GM23338 (cell line): ENCODE data around the gene RIC1.

Experiments
- CREB1 ChIP-seq: fragments of 250-450 bp; sonication (Bioruptor Pico); IDR thresholded peaks from 2 replicates; pipeline ENCODE4 v1.5.0; 2020; ENCODE audit warnings: low read depth, mild to moderate bottlenecking, moderate library complexity
- EZH2 ChIP-seq: fragments of 200-600 bp; sonication (generic); IDR thresholded peaks from one replicate; pipeline ENCODE4 v1.8.0; 2017; ENCODE audit warnings: antibody characterized with exemption, mild to moderate bottlenecking, low read depth; ENCODE audit not compliant: unreplicated experiment
- EZH2phosphoT487 ChIP-seq: fragments of 200-600 bp; sonication (generic); IDR thresholded peaks from one replicate; pipeline ENCODE4 v1.8.1; 2018; ENCODE audit warnings: antibody characterized with exemption; ENCODE audit not compliant: unreplicated experiment
- JUNB ChIP-seq: IDR thresholded peaks from one replicate; pipeline ENCODE4 v1.6.1; 2016; ENCODE audit warnings: antibody characterized with exemption; ENCODE audit not compliant: unreplicated experiment
- NANOG ChIP-seq: IDR thresholded peaks from 2 replicates; pipeline ENCODE4 v1.6.1; 2016; ENCODE audit warnings: antibody characterized with exemption, borderline replicate concordance
- POLR2AphosphoS5 ChIP-seq: IDR thresholded peaks from 2 replicates; pipeline ENCODE4 v1.6.1; 2016; ENCODE audit warnings: antibody characterized with exemption, low read depth
- STAT1 ChIP-seq: IDR thresholded peaks from one replicate; pipeline ENCODE4 v1.6.1; 2016; ENCODE audit warnings: antibody characterized with exemption; ENCODE audit not compliant: unreplicated experiment
- ZNF331 ChIP-seq: fragments of 250-450 bp; sonication (Bioruptor Pico); IDR thresholded peaks from 2 replicates; pipeline ENCODE4 v1.5.0; 2020; ENCODE audit warnings: low read depth, mild to moderate bottlenecking, moderate library complexity
- TF ChIP-seq, protein P1 (sequence below), 2 experiments: fragments of 200-600 bp in 1 of 2; sonication (generic) in 1 of 2; conservative IDR thresholded peaks; 2 replicates each; pipeline versions ENCODE4 v1.5.1 to v1.6.1; 2016 to 2017; ENCODE audit warnings: antibody characterized with exemption in 2 of 2, low read depth in 2 of 2, mild to moderate bottlenecking in 2 of 2, moderate library complexity in 1 of 2
- TF ChIP-seq, protein P2 (sequence below): IDR thresholded peaks from 2 replicates; pipeline ENCODE4 v1.6.1; 2016; ENCODE audit warnings: antibody characterized with exemption
- TF ChIP-seq, protein P3 (sequence below): IDR thresholded peaks from one replicate; pipeline ENCODE4 v1.6.1; 2018; ENCODE audit warnings: antibody characterized with exemption; ENCODE audit not compliant: unreplicated experiment
- TF ChIP-seq, protein P4 (sequence below): fragments of 250-450 bp; sonication (Bioruptor Pico); IDR thresholded peaks from 2 replicates; pipeline ENCODE4 v1.5.0; 2020; ENCODE audit warnings: mild to moderate bottlenecking, moderate library complexity

DNA sequence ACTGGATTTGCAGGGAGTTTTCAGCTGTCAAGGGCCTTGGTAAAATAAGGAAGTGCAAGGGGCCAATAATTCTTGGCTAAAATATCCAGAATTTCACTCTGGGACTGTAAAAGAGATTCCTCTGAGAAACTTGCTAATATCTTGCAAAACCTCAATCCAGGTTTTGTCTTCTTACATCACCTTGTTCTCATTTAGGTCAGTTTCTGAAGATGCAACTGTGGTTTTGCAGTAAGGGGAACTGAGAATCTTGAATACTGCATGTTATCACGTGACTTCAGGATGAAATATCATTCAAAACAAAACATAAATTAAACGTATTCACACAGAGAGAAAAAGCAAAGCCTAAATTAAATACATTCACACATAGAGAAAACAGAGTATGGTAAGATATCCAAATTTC is 35.0 kb upstream of the RIC1 start:
- TF ChIP-seq, protein P1, sequence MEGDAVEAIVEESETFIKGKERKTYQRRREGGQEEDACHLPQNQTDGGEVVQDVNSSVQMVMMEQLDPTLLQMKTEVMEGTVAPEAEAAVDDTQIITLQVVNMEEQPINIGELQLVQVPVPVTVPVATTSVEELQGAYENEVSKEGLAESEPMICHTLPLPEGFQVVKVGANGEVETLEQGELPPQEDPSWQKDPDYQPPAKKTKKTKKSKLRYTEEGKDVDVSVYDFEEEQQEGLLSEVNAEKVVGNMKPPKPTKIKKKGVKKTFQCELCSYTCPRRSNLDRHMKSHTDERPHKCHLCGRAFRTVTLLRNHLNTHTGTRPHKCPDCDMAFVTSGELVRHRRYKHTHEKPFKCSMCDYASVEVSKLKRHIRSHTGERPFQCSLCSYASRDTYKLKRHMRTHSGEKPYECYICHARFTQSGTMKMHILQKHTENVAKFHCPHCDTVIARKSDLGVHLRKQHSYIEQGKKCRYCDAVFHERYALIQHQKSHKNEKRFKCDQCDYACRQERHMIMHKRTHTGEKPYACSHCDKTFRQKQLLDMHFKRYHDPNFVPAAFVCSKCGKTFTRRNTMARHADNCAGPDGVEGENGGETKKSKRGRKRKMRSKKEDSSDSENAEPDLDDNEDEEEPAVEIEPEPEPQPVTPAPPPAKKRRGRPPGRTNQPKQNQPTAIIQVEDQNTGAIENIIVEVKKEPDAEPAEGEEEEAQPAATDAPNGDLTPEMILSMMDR (conservative IDR thresholded peaks at IDR 0.05; ENCODE audit: low read depth in 2 of 2): no peak
- TF ChIP-seq EZH2 (no peak), CREB1 (CRISPR knock-in tag) (no peak), STAT1 (no peak), EZH2phosphoT487 (no peak), POLR2AphosphoS5 (no peak), JUNB (no peak), NANOG (no peak), ZNF331 (CRISPR knock-in tag) (no peak)
- TF ChIP-seq, protein P2, sequence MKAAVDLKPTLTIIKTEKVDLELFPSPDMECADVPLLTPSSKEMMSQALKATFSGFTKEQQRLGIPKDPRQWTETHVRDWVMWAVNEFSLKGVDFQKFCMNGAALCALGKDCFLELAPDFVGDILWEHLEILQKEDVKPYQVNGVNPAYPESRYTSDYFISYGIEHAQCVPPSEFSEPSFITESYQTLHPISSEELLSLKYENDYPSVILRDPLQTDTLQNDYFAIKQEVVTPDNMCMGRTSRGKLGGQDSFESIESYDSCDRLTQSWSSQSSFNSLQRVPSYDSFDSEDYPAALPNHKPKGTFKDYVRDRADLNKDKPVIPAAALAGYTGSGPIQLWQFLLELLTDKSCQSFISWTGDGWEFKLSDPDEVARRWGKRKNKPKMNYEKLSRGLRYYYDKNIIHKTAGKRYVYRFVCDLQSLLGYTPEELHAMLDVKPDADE: no peak
- TF ChIP-seq, protein P3, sequence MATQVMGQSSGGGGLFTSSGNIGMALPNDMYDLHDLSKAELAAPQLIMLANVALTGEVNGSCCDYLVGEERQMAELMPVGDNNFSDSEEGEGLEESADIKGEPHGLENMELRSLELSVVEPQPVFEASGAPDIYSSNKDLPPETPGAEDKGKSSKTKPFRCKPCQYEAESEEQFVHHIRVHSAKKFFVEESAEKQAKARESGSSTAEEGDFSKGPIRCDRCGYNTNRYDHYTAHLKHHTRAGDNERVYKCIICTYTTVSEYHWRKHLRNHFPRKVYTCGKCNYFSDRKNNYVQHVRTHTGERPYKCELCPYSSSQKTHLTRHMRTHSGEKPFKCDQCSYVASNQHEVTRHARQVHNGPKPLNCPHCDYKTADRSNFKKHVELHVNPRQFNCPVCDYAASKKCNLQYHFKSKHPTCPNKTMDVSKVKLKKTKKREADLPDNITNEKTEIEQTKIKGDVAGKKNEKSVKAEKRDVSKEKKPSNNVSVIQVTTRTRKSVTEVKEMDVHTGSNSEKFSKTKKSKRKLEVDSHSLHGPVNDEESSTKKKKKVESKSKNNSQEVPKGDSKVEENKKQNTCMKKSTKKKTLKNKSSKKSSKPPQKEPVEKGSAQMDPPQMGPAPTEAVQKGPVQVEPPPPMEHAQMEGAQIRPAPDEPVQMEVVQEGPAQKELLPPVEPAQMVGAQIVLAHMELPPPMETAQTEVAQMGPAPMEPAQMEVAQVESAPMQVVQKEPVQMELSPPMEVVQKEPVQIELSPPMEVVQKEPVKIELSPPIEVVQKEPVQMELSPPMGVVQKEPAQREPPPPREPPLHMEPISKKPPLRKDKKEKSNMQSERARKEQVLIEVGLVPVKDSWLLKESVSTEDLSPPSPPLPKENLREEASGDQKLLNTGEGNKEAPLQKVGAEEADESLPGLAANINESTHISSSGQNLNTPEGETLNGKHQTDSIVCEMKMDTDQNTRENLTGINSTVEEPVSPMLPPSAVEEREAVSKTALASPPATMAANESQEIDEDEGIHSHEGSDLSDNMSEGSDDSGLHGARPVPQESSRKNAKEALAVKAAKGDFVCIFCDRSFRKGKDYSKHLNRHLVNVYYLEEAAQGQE: no peak
- TF ChIP-seq, protein P4, sequence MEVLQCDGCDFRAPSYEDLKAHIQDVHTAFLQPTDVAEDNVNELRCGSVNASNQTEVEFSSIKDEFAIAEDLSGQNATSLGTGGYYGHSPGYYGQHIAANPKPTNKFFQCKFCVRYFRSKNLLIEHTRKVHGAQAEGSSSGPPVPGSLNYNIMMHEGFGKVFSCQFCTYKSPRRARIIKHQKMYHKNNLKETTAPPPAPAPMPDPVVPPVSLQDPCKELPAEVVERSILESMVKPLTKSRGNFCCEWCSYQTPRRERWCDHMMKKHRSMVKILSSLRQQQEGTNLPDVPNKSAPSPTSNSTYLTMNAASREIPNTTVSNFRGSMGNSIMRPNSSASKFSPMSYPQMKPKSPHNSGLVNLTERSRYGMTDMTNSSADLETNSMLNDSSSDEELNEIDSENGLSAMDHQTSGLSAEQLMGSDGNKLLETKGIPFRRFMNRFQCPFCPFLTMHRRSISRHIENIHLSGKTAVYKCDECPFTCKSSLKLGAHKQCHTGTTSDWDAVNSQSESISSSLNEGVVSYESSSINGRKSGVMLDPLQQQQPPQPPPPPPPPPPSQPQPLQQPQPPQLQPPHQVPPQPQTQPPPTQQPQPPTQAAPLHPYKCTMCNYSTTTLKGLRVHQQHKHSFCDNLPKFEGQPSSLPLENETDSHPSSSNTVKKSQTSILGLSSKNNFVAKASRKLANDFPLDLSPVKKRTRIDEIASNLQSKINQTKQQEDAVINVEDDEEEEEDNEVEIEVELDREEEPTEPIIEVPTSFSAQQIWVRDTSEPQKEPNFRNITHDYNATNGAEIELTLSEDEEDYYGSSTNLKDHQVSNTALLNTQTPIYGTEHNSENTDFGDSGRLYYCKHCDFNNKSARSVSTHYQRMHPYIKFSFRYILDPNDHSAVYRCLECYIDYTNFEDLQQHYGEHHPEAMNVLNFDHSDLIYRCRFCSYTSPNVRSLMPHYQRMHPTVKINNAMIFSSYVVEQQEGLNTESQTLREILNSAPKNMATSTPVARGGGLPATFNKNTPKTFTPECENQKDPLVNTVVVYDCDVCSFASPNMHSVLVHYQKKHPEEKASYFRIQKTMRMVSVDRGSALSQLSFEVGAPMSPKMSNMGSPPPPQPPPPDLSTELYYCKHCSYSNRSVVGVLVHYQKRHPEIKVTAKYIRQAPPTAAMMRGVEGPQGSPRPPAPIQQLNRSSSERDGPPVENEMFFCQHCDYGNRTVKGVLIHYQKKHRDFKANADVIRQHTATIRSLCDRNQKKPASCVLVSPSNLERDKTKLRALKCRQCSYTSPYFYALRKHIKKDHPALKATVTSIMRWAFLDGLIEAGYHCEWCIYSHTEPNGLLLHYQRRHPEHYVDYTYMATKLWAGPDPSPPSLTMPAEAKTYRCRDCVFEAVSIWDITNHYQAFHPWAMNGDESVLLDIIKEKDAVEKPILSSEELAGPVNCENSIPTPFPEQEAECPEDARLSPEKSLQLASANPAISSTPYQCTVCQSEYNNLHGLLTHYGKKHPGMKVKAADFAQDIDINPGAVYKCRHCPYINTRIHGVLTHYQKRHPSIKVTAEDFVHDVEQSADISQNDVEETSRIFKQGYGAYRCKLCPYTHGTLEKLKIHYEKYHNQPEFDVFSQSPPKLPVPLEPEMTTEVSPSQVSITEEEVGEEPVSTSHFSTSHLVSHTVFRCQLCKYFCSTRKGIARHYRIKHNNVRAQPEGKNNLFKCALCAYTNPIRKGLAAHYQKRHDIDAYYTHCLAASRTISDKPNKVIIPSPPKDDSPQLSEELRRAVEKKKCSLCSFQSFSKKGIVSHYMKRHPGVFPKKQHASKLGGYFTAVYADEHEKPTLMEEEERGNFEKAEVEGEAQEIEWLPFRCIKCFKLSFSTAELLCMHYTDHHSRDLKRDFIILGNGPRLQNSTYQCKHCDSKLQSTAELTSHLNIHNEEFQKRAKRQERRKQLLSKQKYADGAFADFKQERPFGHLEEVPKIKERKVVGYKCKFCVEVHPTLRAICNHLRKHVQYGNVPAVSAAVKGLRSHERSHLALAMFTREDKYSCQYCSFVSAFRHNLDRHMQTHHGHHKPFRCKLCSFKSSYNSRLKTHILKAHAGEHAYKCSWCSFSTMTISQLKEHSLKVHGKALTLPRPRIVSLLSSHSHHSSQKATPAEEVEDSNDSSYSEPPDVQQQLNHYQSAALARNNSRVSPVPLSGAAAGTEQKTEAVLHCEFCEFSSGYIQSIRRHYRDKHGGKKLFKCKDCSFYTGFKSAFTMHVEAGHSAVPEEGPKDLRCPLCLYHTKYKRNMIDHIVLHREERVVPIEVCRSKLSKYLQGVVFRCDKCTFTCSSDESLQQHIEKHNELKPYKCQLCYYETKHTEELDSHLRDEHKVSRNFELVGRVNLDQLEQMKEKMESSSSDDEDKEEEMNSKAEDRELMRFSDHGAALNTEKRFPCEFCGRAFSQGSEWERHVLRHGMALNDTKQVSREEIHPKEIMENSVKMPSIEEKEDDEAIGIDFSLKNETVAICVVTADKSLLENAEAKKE (CRISPR knock-in tag): no peak
